ENCODE measurements around the gene SMURF2.

DNA sequence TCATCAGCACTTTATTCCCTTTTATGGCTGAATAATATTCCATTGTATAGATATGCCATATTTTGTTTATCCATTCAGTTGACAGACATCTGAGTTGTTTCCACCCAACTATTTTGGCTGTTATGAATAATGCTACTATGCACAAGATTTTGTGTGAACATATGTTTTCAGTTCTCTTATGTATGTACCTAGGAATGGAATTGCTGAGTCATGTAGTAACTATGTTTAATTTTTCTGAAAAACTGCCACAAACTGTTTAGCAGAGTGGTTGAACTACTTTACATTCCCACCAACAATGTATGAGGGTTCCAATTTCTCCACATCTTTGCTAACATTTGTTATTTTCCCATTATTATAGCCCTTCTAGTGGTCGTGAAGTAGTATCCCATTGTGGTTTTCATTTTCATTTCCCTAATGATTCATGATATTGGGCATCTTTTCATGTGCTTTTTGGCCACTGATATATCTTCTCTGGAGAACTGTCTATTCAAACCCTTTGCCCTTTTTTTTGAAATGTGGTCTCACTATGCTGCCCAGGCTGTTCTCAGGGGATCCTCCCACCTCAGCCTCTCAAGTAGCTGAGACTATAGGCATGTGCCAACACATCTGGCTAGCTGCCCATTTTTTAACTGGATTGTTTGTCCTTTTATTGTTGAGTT, 26.3 kb downstream of the SMURF2 start:
- TF ChIP-seq, protein P1, sequence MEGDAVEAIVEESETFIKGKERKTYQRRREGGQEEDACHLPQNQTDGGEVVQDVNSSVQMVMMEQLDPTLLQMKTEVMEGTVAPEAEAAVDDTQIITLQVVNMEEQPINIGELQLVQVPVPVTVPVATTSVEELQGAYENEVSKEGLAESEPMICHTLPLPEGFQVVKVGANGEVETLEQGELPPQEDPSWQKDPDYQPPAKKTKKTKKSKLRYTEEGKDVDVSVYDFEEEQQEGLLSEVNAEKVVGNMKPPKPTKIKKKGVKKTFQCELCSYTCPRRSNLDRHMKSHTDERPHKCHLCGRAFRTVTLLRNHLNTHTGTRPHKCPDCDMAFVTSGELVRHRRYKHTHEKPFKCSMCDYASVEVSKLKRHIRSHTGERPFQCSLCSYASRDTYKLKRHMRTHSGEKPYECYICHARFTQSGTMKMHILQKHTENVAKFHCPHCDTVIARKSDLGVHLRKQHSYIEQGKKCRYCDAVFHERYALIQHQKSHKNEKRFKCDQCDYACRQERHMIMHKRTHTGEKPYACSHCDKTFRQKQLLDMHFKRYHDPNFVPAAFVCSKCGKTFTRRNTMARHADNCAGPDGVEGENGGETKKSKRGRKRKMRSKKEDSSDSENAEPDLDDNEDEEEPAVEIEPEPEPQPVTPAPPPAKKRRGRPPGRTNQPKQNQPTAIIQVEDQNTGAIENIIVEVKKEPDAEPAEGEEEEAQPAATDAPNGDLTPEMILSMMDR (conservative IDR thresholded peaks at IDR 0.05): no peak
- no peak for TF ChIP-seq EZH2 (IDR thresholded peaks at IDR 0.05; ENCODE audit: low read depth)

Measured in PC-9 (cell line).